NB4 (cell line): ENCODE results near the gene LYG2.

Source experiments
- POLR2A ChIP-seq: IDR thresholded peaks from 2 replicates; pipeline ENCODE4 v1.6.1; 2011; ENCODE audit warnings: mild to moderate bottlenecking; ENCODE audit not compliant: insufficient read length; ENCODE audit errors: extremely low read depth
- TF ChIP-seq, protein P1 (sequence below): IDR thresholded peaks from one replicate; pipeline ENCODE4 v1.5.1; 2012; ENCODE audit warnings: low read depth, low read length

DNA sequence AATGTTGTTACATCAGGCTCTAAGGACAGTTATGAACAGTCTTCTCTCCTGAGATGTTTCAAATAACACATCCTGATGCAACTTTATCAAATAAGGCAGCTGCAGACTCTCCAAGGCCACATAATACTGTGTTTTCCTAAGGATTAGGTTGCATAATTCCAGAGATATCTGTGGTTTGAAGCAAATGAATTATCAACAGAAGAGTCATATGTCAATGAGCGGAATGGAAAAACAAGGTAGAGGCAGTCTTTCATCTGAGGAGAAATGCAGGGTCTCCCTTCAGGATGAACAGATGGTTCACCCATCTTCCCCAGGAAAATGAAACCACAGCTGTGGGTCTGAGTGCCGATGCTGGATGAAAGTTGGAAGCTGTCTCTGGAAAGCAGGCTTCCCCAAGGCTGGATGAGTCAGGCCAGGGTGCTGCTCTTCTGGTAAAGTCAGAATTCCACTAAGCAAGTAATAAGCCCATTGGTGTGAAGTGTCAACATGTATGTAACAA, 23.4 kb upstream of the LYG2 start:
- TF ChIP-seq, protein P1, sequence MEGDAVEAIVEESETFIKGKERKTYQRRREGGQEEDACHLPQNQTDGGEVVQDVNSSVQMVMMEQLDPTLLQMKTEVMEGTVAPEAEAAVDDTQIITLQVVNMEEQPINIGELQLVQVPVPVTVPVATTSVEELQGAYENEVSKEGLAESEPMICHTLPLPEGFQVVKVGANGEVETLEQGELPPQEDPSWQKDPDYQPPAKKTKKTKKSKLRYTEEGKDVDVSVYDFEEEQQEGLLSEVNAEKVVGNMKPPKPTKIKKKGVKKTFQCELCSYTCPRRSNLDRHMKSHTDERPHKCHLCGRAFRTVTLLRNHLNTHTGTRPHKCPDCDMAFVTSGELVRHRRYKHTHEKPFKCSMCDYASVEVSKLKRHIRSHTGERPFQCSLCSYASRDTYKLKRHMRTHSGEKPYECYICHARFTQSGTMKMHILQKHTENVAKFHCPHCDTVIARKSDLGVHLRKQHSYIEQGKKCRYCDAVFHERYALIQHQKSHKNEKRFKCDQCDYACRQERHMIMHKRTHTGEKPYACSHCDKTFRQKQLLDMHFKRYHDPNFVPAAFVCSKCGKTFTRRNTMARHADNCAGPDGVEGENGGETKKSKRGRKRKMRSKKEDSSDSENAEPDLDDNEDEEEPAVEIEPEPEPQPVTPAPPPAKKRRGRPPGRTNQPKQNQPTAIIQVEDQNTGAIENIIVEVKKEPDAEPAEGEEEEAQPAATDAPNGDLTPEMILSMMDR, result no peak
- TF ChIP-seq POLR2A, result no peak
